Kidney epithelial cell (primary cell): ENCODE data around the gene IRF2. TPM values are rescaled to one million over a fixed set of nuclear protein-coding genes. Genes with fewer than 3 reads are reported as not detected.

ENCODE experiments used
- DNase-seq: peaks from one replicate; pipeline ENCODE4 v3.0.0-alpha.2; 2010; ENCODE audit warnings: low read depth
- H3K27me3 ChIP-seq: 2 replicates; pipeline ENCODE4 v1.6.0; 2011; ENCODE audit warnings: low read length; ENCODE audit not compliant: control insufficient read depth, insufficient read depth
- H3K36me3 ChIP-seq: 2 replicates; pipeline ENCODE4 v1.5.1; 2011; ENCODE audit warnings: low read length; ENCODE audit not compliant: control insufficient read depth, insufficient read depth
- H3K4me3 ChIP-seq: 2 replicates; pipeline ENCODE4 v1.5.1; 2011; ENCODE audit warnings: low read depth, mild to moderate bottlenecking, control low read depth, low read length
- total RNA-seq: library from RNA; depleted of rRNA; stranded (reverse); fragments of >200 nt; gene quantifications from 2 replicates; pipeline ENCODE4 v1.2.3, GENCODE V29; 2015
- TF ChIP-seq, protein P1 (sequence below): IDR thresholded peaks from 2 replicates; pipeline ENCODE4 v1.5.1; 2011; ENCODE audit warnings: mild to moderate bottlenecking, moderate library complexity, low read length, control low read depth, inconsistent platforms; ENCODE audit not compliant: insufficient read depth, poor library complexity, severe bottlenecking

The IRF2 gene
- total RNA-seq, 1 donor from 2014 or later: 30.4 TPM

DNA sequence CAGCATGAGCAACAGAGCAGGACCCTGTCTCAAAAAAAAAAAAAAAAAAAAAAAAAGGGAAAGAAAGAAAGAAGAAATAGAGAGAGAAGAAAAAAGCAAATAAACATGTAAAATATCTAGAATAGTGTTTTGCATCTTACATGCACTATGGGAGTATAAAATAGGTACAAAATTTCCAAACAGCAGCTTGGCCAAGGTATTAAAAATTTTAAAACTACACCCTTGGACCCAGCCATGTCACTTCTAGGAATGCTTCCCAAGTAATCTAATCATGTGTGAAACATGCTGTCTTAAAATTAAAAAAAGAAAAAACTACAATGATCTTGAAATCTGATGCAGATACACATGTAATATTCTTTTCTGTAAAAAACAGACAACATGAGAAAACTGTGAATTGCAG, 21.6 kb downstream of the IRF2 start:
- H3K27me3 ChIP-seq: no peaks in the 10 kb centered on the region
- TF ChIP-seq, protein P1, sequence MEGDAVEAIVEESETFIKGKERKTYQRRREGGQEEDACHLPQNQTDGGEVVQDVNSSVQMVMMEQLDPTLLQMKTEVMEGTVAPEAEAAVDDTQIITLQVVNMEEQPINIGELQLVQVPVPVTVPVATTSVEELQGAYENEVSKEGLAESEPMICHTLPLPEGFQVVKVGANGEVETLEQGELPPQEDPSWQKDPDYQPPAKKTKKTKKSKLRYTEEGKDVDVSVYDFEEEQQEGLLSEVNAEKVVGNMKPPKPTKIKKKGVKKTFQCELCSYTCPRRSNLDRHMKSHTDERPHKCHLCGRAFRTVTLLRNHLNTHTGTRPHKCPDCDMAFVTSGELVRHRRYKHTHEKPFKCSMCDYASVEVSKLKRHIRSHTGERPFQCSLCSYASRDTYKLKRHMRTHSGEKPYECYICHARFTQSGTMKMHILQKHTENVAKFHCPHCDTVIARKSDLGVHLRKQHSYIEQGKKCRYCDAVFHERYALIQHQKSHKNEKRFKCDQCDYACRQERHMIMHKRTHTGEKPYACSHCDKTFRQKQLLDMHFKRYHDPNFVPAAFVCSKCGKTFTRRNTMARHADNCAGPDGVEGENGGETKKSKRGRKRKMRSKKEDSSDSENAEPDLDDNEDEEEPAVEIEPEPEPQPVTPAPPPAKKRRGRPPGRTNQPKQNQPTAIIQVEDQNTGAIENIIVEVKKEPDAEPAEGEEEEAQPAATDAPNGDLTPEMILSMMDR: no peak
- no peak overlapping the region for H3K4me3 ChIP-seq
- DNase-seq: no peak
- H3K36me3 ChIP-seq: no peaks in the 10 kb centered on the region

DNA sequence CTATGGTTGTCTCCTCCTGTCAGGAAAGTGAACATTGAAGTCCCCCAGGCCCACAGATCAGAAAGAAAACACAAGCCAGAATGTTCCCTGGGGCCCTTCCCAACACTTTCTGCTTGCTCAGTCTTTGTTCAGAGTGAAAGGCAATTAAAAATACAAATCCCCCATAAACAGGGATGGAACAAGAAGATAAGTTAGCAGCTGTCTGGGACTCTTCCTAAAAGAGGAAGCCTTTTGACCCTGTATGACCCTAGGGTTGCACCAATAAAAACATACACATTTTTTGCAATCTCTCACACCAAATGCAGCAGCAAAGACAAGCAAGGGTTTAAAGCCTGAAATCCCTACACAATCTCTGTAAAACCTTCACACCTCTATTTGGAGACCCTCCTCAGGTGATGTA, 22.6 kb downstream of the IRF2 start:
- H3K36me3 ChIP-seq: no peaks in the 10 kb centered on the region
- no peaks in the 10 kb centered on the region for H3K27me3 ChIP-seq
- no peak for DNase-seq
- TF ChIP-seq, protein P1: no peak
- no peak overlapping the region for H3K4me3 ChIP-seq

DNA sequence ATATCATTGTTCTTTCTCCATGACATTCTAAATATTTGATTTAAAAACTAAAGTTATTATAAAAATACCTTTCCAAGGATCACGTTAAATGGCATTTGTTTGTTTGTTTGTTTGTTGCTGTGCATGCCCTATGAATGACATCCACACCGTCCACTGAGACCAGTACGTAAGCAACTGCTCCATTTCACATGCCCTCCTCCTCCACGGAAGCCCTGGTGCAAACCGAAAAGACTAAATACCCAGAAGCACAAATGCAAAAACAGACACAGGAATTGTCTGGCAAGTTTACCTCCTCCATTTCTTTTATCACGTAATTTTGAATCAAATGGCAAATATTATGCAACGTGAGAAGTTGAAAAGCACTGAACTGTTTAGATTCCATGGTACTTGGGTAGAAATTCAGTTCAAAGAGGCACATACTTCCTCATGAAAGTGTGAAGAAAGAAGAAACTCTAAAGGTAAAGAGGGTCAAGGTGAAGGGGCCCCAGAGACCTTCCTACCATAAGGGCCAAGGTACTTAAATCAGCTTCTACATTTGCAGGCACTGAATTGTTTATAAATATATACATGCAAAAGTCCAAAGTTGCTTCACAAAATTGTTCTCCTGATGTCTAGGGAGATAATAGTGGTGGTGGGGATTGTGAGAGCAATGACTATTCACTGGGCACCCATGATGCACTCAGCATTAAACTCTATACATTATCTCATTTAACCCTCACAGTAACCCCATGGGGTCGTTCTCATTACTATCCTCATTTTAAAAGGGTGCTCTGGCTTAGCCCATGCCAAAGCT, 23.4 kb downstream of the IRF2 start:
- no peaks in the 10 kb centered on the region for H3K27me3 ChIP-seq
- no peak overlapping the region for H3K4me3 ChIP-seq
- no peak for DNase-seq
- TF ChIP-seq, protein P1: no peak
- H3K36me3 ChIP-seq: no peaks in the 10 kb centered on the region

DNA sequence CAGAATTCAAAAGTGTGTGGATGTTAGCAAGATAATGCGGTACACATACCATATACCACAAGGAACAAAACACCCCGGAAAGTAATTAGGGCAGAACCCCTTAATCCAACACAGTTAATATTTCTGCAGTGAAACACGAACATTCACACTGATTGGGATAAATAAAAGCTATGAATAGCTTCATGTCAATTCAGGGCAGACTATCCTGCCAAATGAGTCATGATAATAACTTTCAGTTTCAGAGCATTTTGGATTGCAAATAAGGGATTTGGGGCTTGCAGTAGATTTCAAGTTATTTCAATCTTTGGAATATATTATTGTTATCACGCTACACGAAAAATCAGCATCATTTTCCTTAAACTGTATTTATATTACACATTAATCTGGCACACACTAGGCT, 24.3 kb downstream of the IRF2 start:
- Histone ChIP-seq H3K36me3 (no peaks in the 10 kb centered on the region), H3K4me3 (no peak overlapping the region), H3K27me3 (no peaks in the 10 kb centered on the region)
- TF ChIP-seq, protein P1: no peak
- no peak for DNase-seq

DNA sequence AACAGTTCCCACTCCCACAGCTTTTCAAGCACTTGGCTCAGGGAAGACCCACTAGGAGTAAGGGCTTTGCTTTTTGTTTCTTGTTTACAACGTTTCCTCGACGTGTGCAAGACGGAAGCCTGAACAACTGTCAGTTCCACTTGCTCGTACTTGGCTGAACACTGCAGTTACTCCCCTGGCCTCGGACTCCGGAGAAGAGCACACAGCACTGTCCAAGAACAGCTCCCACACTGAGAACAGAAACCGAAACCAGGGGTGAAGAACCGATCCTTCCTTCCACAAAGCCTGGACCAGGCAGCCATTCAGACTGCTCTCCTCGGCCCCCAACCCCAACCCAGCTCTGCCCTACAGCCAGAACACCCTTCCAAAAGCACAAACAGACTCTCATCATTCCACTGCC, 25.5 kb downstream of the IRF2 start:
- Histone ChIP-seq H3K36me3 (no peaks in the 10 kb centered on the region), H3K4me3 (peak overlapping the region; percentile 20), H3K27me3 (no peaks in the 10 kb centered on the region)
- no peak for DNase-seq
- TF ChIP-seq, protein P1: no peak

DNA sequence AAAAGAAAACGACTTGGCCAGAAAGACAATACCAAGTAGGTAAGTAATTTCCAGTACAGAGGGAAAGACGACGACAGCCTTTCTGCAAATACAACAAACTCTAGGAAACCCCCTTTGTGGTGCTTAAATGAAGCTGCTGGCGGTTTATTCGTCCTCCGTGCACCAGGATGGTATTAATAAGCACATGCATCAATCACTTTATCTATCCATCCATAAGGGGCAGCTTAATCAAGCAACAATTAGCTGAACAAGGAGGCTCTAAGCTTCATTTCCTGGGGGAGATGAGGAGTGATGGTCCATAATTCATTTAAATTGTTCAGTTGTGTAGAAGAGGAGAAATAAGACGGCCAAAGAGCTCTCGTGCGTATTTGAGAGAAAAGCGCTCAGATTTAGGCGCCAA, 26.2 kb downstream of the IRF2 start:
- Histone ChIP-seq H3K4me3 (no peak overlapping the region), H3K27me3 (no peaks in the 10 kb centered on the region)

More for the DNA sequence above, 26.2 kb downstream of the IRF2 start:
- no peaks in the 10 kb centered on the region for H3K36me3 ChIP-seq
- no peak for DNase-seq
- TF ChIP-seq, protein P1: no peak
